NCI-H2107 treated with DMSO at 0.1 percent for 48 hours (cell line): ENCODE results near the gene PPP2R2C.

Experiments
- DNase-seq: peaks from one replicate; lab custom pipeline; 2025; ENCODE audit not compliant: unreplicated experiment; lab: John Stamatoyannopoulos, UW

The PPP2R2C gene

GRCh38 chr4:6273661-6273990 is 198.8 kb downstream of the PPP2R2C start:
- no peak for DNase-seq

- no peak for DNase-seq
Observed at GRCh38 chr4:6272863-6273660, 199.4 kb downstream of the PPP2R2C start.

DNA sequence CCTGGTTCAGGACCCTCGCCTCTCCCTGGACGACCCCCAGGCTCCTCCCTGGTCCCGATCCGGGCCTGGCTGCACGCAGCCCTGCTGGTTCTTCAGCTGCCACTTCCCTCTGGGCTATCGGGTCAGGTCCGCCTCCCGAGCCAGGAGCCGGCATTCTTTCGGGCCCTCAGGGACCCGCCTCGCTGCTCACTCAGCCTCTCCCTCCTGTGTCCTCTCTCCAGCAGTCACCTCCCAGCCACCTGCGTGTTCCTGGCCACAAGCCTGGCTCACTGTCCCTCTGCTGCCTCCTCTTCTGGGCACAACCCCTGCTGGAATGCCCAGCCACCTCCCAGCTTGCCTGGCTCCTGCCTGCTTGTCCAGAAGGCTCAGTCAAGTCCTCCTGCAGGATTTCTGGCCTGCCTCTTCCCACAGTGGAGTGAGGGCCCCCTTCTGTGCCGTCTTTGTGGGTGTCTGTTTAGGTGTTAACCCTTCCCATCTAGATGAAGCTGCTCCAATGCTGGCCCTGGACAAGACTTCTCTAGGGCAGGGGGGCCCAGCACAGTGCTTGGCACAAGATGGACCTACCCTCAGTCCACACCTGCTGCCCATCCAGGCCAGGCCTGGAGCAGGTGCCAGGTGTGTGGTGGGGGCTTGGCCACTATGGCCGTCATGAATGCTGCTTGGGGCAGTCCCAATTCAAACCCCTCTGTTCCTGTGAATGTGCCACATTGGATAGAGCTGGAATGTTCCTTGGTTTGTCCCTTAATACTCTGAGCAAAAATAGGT is 200.5 kb downstream of the PPP2R2C start:
- DNase-seq, result no peak

DNA sequence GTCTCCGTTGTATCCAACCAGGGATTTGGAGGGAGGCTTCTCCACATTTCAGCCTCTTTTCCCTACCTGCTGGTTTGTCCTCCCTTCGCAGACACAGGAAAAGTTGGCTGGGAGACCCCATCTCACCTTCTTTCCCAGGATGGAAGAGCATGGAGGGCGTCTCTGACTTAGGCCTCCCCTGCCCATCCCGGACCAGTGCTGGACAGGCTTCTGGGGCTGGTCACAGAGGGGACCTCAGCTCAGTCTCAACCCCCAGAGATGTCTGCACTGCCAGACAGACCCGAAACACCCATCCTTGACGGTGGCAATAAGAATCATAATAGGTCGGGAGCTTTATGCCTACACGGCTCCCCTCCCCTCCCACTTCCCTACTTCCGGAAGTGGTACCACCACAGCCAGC is 201.2 kb downstream of the PPP2R2C start:
- DNase-seq, result no peak

DNA sequence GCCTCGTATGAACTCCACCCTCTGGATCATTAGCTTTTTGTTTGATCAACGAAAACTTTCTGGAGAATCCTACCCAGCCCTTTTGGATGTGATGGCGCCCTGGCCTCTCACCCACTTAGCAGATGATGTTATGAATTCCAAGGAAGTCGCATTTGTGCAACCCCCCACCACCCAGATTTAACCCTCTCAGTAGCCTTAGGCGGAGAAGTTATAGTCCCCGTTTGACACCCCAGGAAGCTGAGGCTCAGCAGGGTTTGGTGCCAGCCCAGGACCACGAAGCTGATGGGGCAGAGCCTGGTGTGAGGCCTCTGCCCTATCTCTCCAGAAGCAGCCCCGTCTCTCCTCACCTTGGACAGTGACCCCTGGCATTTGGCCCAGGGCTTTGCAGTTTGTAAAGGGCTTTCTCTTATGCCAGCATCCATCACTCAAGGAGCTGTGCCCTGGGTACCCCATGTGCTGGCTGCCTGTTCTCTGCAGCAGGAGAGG is 201.7 kb downstream of the PPP2R2C start:
- no peak for DNase-seq
